NT2/D1 (cell line): Measurements from ENCODE around the gene PHLPP1.
"Not testable (repeated sequence)": the region's sequence is repeated elsewhere in the genome, so short reads cannot be mapped to it uniquely, and the experiment has no call there.

Source experiments
- DNase-seq: peaks from one replicate; pipeline ENCODE4 v3.0.0-alpha.2; 2011; ENCODE audit warnings: low read depth, low spot score
- H3K27me3 ChIP-seq: 2 replicates; pipeline ENCODE4 v1.6.0; 2011; ENCODE audit warnings: mild to moderate bottlenecking; ENCODE audit not compliant: insufficient read length, insufficient read depth
- H3K36me3 ChIP-seq: 2 replicates; pipeline ENCODE4 v1.6.1; 2011; ENCODE audit warnings: mild to moderate bottlenecking, low read length, mixed read lengths; ENCODE audit not compliant: insufficient read depth, insufficient read length
- H3K4me1 ChIP-seq: 2 replicates; pipeline ENCODE4 v1.5.1; 2011; ENCODE audit not compliant: insufficient read depth, insufficient read length
- H3K4me3 ChIP-seq: 2 replicates; pipeline ENCODE4 v1.5.1; 2011; ENCODE audit warnings: low read depth; ENCODE audit not compliant: insufficient read length
- H3K9ac ChIP-seq: 2 replicates; pipeline ENCODE4 v1.6.0; 2011; ENCODE audit warnings: low read depth; ENCODE audit not compliant: insufficient read length
- H3K9me3 ChIP-seq: 2 replicates; pipeline ENCODE4 v1.5.1; 2011; ENCODE audit warnings: mild to moderate bottlenecking, low read length; ENCODE audit not compliant: insufficient read depth
- SUZ12 ChIP-seq: IDR thresholded peaks from 2 replicates; pipeline ENCODE4 v1.6.1; 2011; ENCODE audit not compliant: insufficient read length, insufficient read depth; ENCODE audit errors: extremely low read depth
- YY1 ChIP-seq: IDR thresholded peaks from 2 replicates; pipeline ENCODE4 v1.6.1; 2011; ENCODE audit not compliant: insufficient read length, insufficient read depth
- ZNF274 ChIP-seq: IDR thresholded peaks from 2 replicates; pipeline ENCODE4 v1.6.1; 2011; ENCODE audit warnings: mild to moderate bottlenecking, low read depth, low read length

Gene PHLPP1

GRCh38 chr18:62802523-62802922 lies 87.2 kb downstream of the PHLPP1 start:
- Histone ChIP-seq H3K9me3 (no peaks in the 10 kb centered on the region), H3K4me1 (no peaks in the 10 kb centered on the region), H3K27me3 (no peaks in the 10 kb centered on the region), H3K36me3 (no peaks in the 10 kb centered on the region), H3K9ac (no peak overlapping the region), H3K4me3 (no peak overlapping the region)
- no peak for DNase-seq
- no peak for TF ChIP-seq YY1
- no peak for TF ChIP-seq SUZ12
- no peak for TF ChIP-seq ZNF274

DNA sequence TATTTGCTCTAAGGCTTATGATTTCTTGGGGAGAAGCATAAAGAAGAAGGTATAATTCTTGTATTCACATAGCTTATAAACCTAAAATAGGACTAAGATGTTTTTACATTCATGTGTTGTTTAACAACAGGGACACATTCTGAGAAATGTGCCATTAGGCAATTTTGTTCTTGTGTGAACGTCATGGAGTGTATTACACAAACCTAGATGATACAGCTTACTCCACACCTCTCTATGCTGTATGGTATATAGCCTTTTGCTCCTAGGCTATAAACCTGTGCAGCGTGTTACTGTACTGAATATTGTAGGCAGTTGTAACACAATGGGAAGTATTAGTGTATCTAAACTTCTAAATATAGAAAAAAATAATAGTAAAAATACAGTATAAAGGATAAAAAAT lies 92.1 kb downstream of the PHLPP1 start:
- TF ChIP-seq SUZ12 = no peak
- TF ChIP-seq YY1 = no peak
- TF ChIP-seq ZNF274 = no peak
- Histone ChIP-seq H3K36me3 (no peaks in the 10 kb centered on the region), H3K9ac (no peak overlapping the region), H3K27me3 (no peaks in the 10 kb centered on the region), H3K4me1 (no peaks in the 10 kb centered on the region), H3K9me3 (no peaks in the 10 kb centered on the region), H3K4me3 (no peak overlapping the region)
- no peak for DNase-seq

DNA sequence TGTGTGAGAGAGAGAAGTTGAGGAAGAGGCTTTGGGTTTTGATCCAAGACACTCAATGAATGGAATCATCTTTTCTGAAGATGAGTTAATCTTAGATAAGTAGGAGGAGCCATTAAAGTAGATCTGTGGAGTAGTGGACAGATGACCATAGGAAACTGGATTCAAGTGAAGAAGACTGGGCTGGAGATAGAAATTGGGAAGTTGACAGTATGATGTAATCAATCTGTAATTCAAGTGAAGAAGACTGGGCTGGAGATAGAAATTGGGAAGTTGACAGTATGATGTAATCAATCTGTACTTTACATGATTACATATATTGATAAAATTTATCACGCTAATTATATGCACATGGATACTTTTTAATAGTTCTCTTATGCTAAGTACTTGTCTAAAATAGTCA lies 92.8 kb downstream of the PHLPP1 start:
- DNase-seq = no peak
- Histone ChIP-seq H3K36me3 (no peaks in the 10 kb centered on the region), H3K4me1 (no peaks in the 10 kb centered on the region), H3K27me3 (no peaks in the 10 kb centered on the region), H3K9me3 (no peaks in the 10 kb centered on the region), H3K4me3 (no peak overlapping the region), H3K9ac (no peak overlapping the region)
- TF ChIP-seq YY1 = no peak

- not testable (repeated sequence) for H3K9me3 ChIP-seq, H3K27me3 ChIP-seq, DNase-seq, H3K36me3 ChIP-seq, H3K9ac ChIP-seq, H3K4me3 ChIP-seq, H3K4me1 ChIP-seq
Observed at GRCh38 chr18:62809445-62809844, 94.1 kb downstream of the PHLPP1 start.

- TF ChIP-seq SUZ12 = no peak
- no peak for TF ChIP-seq ZNF274
- no peak for TF ChIP-seq YY1
Observed at GRCh38 chr18:62809900-62810299, 94.6 kb downstream of the PHLPP1 start.

GRCh38 chr18:62810682-62811081 lies 95.3 kb downstream of the PHLPP1 start:
- TF ChIP-seq YY1 = no peak
- TF ChIP-seq SUZ12 = no peak
- TF ChIP-seq ZNF274 = no peak
- Histone ChIP-seq H3K27me3 (no peaks in the 10 kb centered on the region), H3K4me3 (no peak overlapping the region), H3K9me3 (no peaks in the 10 kb centered on the region), H3K9ac (no peak overlapping the region), H3K4me1 (no peaks in the 10 kb centered on the region), H3K36me3 (no peaks in the 10 kb centered on the region)
- DNase-seq = no peak

More at GRCh38 chr18:62809900-62810299, 94.6 kb downstream of the PHLPP1 start:
- Histone ChIP-seq H3K27me3 (no peaks in the 10 kb centered on the region), H3K36me3 (no peaks in the 10 kb centered on the region), H3K9ac (no peak overlapping the region), H3K9me3 (no peaks in the 10 kb centered on the region), H3K4me1 (no peaks in the 10 kb centered on the region), H3K4me3 (no peak overlapping the region)
- no peak for DNase-seq

GRCh38 chr18:62811674-62812073 lies 96.3 kb downstream of the PHLPP1 start:
- Histone ChIP-seq H3K27me3 (no peaks in the 10 kb centered on the region), H3K9me3 (no peaks in the 10 kb centered on the region), H3K4me3 (no peak overlapping the region), H3K36me3 (no peaks in the 10 kb centered on the region), H3K4me1 (no peaks in the 10 kb centered on the region), H3K9ac (no peak overlapping the region)
- no peak for TF ChIP-seq SUZ12
- DNase-seq = no peak

GRCh38 chr18:62812242-62812641 lies 96.9 kb downstream of the PHLPP1 start:
- no peak overlapping the region for H3K9ac ChIP-seq
- no peaks in the 10 kb centered on the region for H3K27me3 ChIP-seq
- H3K9me3 ChIP-seq = no peaks in the 10 kb centered on the region
- TF ChIP-seq YY1 (no peak), SUZ12 (no peak), ZNF274 (no peak)
- no peak overlapping the region for H3K4me3 ChIP-seq
- no peak for DNase-seq
- H3K4me1 ChIP-seq = no peaks in the 10 kb centered on the region
- H3K36me3 ChIP-seq = no peaks in the 10 kb centered on the region
